Astrocyte of the spinal cord (primary cell): Measurements from ENCODE around the gene POU6F2.

Experiments
- DNase-seq: peaks from one replicate; pipeline ENCODE4 v3.0.0; 2011; ENCODE audit warnings: low read depth, low spot score
- H3K4me3 ChIP-seq: 2 replicates; pipeline ENCODE4 v1.5.1; 2011; ENCODE audit warnings: low read depth, mild to moderate bottlenecking, low read length, moderate library complexity
- CTCF ChIP-seq: IDR thresholded peaks from 2 replicates; pipeline ENCODE4 v1.5.1; 2012; ENCODE audit warnings: low read depth, mild to moderate bottlenecking, low read length, inconsistent platforms
- in situ Hi-C: cut with HindIII; loops from 2 replicates; pipeline ENCODE4 v1.10.0; 2017; ENCODE audit warnings: low sequenced_read_pairs

Gene POU6F2

DNA sequence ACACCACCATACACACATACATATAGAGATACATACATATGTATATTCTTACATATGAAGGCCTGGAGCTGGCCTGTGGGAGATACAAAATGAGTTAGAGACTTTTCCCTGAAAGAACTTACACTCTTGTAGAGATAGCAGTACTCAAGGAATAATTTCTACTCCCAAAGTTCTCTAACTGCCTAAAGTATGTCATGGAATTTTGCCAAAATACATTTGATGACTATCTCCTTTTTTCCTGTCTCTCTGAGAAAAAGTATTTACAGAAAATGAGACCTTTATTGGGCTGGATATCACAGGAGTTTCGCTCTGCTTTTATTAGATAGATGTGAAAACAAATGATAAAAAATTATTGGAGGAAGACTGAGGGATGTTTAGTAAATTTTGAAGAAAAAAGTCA, 220.1 kb downstream of the POU6F2 start:
- no peak overlapping the region for H3K4me3 ChIP-seq
- no peak for TF ChIP-seq CTCF
- no peak for DNase-seq
- in situ Hi-C loops, result no loop called here

GRCh38 chr7:39198556-39198955, 220.8 kb downstream of the POU6F2 start:
- in situ Hi-C loops, result no loop called here

DNA sequence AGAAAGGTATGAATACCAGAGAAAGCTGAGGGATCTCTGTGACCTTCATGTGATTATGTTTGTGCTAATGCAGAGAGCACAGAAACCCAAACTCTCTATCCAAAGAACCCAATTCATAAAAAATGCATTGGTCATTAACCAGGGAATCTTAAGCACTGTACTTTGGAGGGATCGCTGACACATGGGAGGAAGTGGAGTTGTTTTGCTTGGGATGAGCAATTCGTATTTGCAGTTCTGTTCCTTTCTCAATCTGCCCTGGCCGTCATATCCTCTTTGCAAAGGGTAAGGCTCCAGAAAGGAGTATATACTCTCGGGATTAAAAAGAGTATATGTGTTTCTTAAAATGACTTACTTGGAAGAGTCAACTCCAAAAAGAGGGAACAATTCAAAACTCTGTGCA, 221.3 kb downstream of the POU6F2 start:
- in situ Hi-C loops, result no loop called here
- no peak for DNase-seq
- no peak overlapping the region for H3K4me3 ChIP-seq
- TF ChIP-seq CTCF, result no peak

More at GRCh38 chr7:39198556-39198955, 220.8 kb downstream of the POU6F2 start:
- TF ChIP-seq CTCF, result no peak
- no peak for DNase-seq
- H3K4me3 ChIP-seq, result no peak overlapping the region

- H3K4me3 ChIP-seq, result no peak overlapping the region
- in situ Hi-C loops, result no loop called here
- no peak for TF ChIP-seq CTCF
- DNase-seq, result no peak
Observed at GRCh38 chr7:39199951-39200350, 222.2 kb downstream of the POU6F2 start.

- H3K4me3 ChIP-seq, result no peak overlapping the region
- DNase-seq, result no peak
- no peak for TF ChIP-seq CTCF
- in situ Hi-C loops, result no loop called here
Observed at GRCh38 chr7:39202041-39202440, 224.3 kb downstream of the POU6F2 start.

GRCh38 chr7:39210362-39210761, 232.7 kb downstream of the POU6F2 start:
- no peak for TF ChIP-seq CTCF
- no peak overlapping the region for H3K4me3 ChIP-seq
- no peak for DNase-seq
- in situ Hi-C loops, result no loop called here

GRCh38 chr7:39211581-39211980, 233.9 kb downstream of the POU6F2 start:
- TF ChIP-seq CTCF, result no peak
- no peak overlapping the region for H3K4me3 ChIP-seq
- DNase-seq, result no peak
- in situ Hi-C loops, result no loop called here
